HFFc6 (cell line): ENCODE data around the gene SORCS3. TPM values are rescaled to one million over a fixed set of nuclear protein-coding genes. Genes with fewer than 3 reads are reported as not detected.

Source experiments
- DNase-seq: peaks from one replicate; pipeline ENCODE4 v3.0.0-alpha.2; 2018
- H3K27ac Mint-ChIP-seq: 2 replicates; pipeline ENCODE4 v1.8.0; 2020; ENCODE audit warnings: mild to moderate bottlenecking, mixed read lengths
- H3K27me3 Mint-ChIP-seq: 2 replicates; pipeline ENCODE4 v1.8.0; 2021; ENCODE audit warnings: mild to moderate bottlenecking, moderate library complexity, mixed read lengths; ENCODE audit not compliant: insufficient read depth
- H3K36me3 Mint-ChIP-seq: 2 replicates; pipeline ENCODE4 v1.8.0; 2021; ENCODE audit warnings: low read depth, mixed read lengths
- H3K4me1 Mint-ChIP-seq: 2 replicates; pipeline ENCODE4 v1.8.0; 2020; ENCODE audit warnings: low read depth, mixed read lengths
- H3K4me3 Mint-ChIP-seq: 2 replicates; pipeline ENCODE4 v1.8.0; 2020; ENCODE audit warnings: mild to moderate bottlenecking, moderate library complexity, mixed read lengths
- H3K9me3 Mint-ChIP-seq: 2 replicates; pipeline ENCODE4 v1.8.0; 2020; ENCODE audit warnings: mild to moderate bottlenecking, mixed read lengths
- CTCF ChIP-seq: fragments of 200-600 bp; sonication (generic); IDR thresholded peaks from 2 replicates; pipeline ENCODE4 v1.5.0; 2021; ENCODE audit warnings: antibody characterized with exemption, mild to moderate bottlenecking
- total RNA-seq, 6 experiments: library from RNA; stranded (reverse); fragmentation: NEBNext Ultra II Directional; extraction: Animal tissue kit (Norgen Biotek cat#: 25700); gene quantifications; 2 replicates in 1 of 6; 3 replicates in 5 of 6; pipeline ENCODE4 v1.2.3, GENCODE V29; 2021

SORCS3 gene
- total RNA-seq, 6 experiments from 2014 or later = not detected

GRCh38 chr10:104640339-104641186, 527 bp upstream of the SORCS3 start:
- TF ChIP-seq CTCF = no peak
- H3K9me3 Mint-ChIP-seq = no peaks in the 10 kb centered on the region
- DNase-seq = no peak
- peaks cover 43% of the 10 kb centered on the region for H3K27me3 Mint-ChIP-seq
- H3K4me3 Mint-ChIP-seq = no peak overlapping the region
- H3K27ac Mint-ChIP-seq = no peak overlapping the region
- no peaks in the 10 kb centered on the region for H3K36me3 Mint-ChIP-seq
- H3K4me1 Mint-ChIP-seq = no peaks in the 10 kb centered on the region

- no peak for TF ChIP-seq CTCF
- Mint-ChIP-seq H3K4me1 (no peaks in the 10 kb centered on the region), H3K9me3 (no peaks in the 10 kb centered on the region), H3K27ac (no peak overlapping the region), H3K4me3 (no peak overlapping the region), H3K27me3 (peaks cover 41% of the 10 kb centered on the region), H3K36me3 (no peaks in the 10 kb centered on the region)
- no peak for DNase-seq
Measured at GRCh38 chr10:104641937-104642657, 1.0 kb downstream of the SORCS3 start.

- Mint-ChIP-seq H3K9me3 (no peaks in the 10 kb centered on the region), H3K4me1 (no peaks in the 10 kb centered on the region), H3K27me3 (peaks cover 46% of the 10 kb centered on the region), H3K36me3 (no peaks in the 10 kb centered on the region), H3K4me3 (no peak overlapping the region), H3K27ac (no peak overlapping the region)
- peak; percentile 40 for TF ChIP-seq CTCF
- no peak for DNase-seq
Measured at GRCh38 chr10:104642658-104643302, 1.7 kb downstream of the SORCS3 start.

- H3K4me1 Mint-ChIP-seq = no peaks in the 10 kb centered on the region
- TF ChIP-seq CTCF = no peak
- H3K9me3 Mint-ChIP-seq = no peaks in the 10 kb centered on the region
- no peak overlapping the region for H3K4me3 Mint-ChIP-seq
- no peaks in the 10 kb centered on the region for H3K36me3 Mint-ChIP-seq
- H3K27me3 Mint-ChIP-seq = peaks cover 43% of the 10 kb centered on the region
- H3K27ac Mint-ChIP-seq = no peak overlapping the region
- no peak for DNase-seq
Measured at GRCh38 chr10:104643303-104643663, 2.2 kb downstream of the SORCS3 start.

- DNase-seq = no peak
- H3K4me3 Mint-ChIP-seq = no peak overlapping the region
- no peaks in the 10 kb centered on the region for H3K36me3 Mint-ChIP-seq
- H3K27me3 Mint-ChIP-seq = peaks cover 31% of the 10 kb centered on the region
- H3K9me3 Mint-ChIP-seq = no peaks in the 10 kb centered on the region
- H3K4me1 Mint-ChIP-seq = no peaks in the 10 kb centered on the region
- TF ChIP-seq CTCF = no peak
- H3K27ac Mint-ChIP-seq = no peak overlapping the region
Measured at GRCh38 chr10:104646146-104646545, 5.1 kb downstream of the SORCS3 start.
